ENCODE measurements around the gene PRUNE2.

The PRUNE2 gene

DNA sequence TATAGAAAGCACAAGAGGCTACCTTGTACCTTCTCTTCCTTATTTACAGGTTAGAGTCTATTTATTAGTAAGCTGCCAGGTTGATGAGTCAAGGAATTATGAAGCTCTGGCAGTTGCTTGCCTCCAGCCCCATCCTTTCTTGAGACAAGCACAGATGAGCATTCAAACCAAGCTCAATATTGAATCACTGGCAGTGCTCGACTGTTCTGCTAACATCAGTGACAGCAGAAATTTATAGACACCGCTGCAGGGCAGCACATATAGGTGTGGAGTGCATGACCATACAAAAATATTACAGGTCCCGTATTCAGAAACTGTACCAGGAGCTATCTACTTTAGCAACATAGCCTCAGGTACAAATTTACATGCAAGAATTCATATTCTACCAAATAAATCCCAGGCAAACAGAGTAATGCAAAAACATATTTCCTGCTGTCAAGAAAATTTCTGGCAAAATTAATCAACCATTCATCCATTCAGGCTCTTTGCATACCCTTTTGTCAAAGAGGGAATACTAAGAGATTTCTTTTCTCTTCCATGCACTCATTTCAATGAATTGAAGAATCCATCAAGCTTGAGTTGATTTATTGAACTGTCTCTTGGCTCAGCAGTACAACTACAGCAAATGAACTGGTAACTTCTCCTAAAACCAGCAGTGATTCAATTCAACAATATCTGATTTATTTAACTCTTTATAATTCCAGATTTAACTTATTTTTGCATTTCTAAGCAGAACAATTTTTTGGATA, 168.6 kb downstream of the PRUNE2 start:
- no peak overlapping the region for H3K4me3 ChIP-seq (ENCODE audit: low read depth, low read length)
- TF ChIP-seq, protein P1, sequence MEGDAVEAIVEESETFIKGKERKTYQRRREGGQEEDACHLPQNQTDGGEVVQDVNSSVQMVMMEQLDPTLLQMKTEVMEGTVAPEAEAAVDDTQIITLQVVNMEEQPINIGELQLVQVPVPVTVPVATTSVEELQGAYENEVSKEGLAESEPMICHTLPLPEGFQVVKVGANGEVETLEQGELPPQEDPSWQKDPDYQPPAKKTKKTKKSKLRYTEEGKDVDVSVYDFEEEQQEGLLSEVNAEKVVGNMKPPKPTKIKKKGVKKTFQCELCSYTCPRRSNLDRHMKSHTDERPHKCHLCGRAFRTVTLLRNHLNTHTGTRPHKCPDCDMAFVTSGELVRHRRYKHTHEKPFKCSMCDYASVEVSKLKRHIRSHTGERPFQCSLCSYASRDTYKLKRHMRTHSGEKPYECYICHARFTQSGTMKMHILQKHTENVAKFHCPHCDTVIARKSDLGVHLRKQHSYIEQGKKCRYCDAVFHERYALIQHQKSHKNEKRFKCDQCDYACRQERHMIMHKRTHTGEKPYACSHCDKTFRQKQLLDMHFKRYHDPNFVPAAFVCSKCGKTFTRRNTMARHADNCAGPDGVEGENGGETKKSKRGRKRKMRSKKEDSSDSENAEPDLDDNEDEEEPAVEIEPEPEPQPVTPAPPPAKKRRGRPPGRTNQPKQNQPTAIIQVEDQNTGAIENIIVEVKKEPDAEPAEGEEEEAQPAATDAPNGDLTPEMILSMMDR (IDR thresholded peaks at IDR 0.05; ENCODE audit: low read depth, low read length), result no peak

DNA sequence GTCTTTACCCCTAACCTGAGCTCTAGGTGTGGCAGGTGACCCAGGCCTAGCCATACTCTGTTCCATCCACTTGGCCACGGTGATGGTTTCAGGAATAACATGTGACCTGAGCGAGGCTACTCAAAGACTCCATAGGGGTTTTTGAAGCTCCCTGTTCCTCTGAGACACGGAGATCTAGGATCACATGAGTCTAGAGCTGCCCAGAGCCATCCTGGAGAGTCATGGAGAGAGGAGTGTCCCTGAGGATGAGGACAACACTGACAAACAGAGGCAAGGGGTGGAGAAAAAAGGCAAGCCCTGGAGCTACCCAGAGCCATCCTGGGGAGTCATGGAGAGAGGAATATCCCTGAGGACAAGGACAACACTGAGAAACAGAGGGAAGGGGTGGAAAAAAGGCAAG, 171.2 kb downstream of the PRUNE2 start:
- TF ChIP-seq, protein P1 (IDR thresholded peaks at IDR 0.05; ENCODE audit: low read depth, low read length), result no peak
- H3K4me3 ChIP-seq (ENCODE audit: low read depth, low read length), result no peak overlapping the region

DNA sequence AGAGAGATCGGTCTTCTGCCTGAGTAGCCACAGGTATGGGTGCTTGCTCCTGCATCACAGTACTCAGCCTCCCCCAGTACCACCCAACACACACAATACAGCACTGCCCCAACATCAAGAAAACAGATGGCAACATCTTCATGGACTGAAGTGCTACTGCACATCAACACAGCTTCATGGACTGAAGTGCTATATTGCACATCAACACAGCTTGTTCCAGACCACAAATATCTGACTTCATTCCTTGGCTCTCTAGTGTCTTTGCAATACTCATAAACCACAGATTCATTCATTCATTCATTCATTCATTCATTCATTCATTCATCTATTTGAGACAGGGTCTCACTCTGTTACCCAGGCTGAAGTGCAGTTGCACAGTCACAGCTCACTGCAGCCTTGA, 172.8 kb downstream of the PRUNE2 start:
- H3K4me3 ChIP-seq (ENCODE audit: low read depth, low read length), result no peak overlapping the region
- TF ChIP-seq, protein P1 (IDR thresholded peaks at IDR 0.05; ENCODE audit: low read depth, low read length), result no peak

DNA sequence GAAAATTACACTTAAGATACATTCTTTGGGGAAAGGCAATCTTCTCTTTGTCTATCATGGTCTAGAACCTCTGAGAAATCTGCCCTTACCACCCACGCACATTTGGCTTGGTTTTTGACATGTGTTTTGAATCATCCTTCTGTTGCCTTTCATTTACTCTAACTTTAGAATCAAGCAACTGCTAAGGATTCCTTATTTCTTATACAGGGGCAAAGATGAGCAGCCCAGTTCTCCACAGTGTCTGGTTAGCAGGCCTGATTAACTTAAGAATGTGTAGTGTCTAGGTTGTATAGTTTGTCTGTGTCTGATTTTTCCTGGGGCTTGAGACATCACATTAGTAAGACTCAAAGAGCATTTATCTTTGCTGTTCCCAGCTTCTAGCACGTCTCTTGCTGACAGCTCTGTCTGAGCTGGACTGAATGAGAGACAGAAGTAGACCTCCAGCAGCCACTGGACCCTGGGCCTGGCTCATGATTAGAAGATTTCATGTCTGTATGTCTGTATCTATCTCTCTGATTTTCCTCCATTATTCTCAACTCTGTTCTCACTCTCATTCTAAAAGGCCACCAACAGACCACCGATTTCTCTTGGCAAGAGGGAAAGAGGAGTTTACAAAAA, 173.5 kb downstream of the PRUNE2 start:
- TF ChIP-seq, protein P1 (IDR thresholded peaks at IDR 0.05; ENCODE audit: low read depth, low read length), result no peak

DNA sequence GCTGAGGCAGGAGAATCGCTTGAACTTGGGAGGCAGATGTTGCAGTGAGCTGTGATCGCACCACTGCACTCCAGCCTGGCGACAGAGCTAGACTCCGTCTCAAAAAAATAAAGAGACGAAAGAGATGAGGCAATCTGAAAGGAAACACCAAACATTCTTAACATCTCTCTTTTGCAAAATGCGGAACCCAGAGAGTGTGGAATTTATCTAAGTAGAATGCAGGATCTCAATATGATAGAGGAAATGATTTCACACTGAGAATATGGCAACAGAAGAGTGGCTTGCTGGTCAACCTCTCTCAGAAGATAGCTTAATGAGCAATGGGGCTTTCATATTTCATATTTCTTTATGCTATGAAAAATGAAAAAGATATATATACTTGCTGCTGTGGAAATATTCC, 175.1 kb downstream of the PRUNE2 start:
- no peak overlapping the region for H3K4me3 ChIP-seq (ENCODE audit: low read depth, low read length)
- TF ChIP-seq, protein P1 (IDR thresholded peaks at IDR 0.05; ENCODE audit: low read depth, low read length), result no peak

More for the DNA sequence above, 173.5 kb downstream of the PRUNE2 start:
- H3K4me3 ChIP-seq (ENCODE audit: low read depth, low read length), result no peak overlapping the region

DNA sequence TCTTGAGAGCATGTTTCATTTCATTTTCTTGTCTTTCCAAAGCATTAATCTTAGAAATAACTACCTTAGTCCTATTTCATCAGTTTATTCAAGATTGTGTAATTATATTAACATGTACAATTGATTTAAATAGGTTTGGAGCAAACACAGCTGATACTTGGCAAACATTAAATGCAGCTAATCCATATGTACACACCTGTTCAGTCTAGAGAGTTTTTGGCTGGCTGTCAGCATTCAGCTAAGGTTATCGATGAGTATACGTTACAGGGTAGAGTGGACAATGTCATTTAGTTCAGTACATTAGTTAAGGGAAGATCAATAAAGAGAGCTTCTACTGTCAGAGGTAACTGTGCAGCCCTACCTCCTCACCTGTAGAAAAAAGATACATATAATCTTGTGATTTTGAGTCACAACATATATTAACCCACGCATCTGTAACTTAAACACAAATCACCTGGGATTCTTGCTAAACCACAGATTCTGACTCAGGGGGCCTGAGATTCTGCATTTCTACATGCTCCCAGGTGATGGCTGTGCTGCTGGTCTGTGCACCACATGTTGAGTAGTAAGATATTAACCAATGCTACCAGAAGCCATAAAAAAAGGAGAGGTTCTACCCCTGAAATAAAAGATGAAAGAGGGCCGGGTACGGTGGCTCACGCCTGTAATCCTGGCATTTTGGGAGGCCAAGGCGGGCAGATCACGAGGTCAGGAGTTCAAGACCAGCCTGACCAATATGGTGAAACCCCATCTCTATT, 175.8 kb downstream of the PRUNE2 start:
- TF ChIP-seq, protein P1 (IDR thresholded peaks at IDR 0.05; ENCODE audit: low read depth, low read length), result no peak
- H3K4me3 ChIP-seq (ENCODE audit: low read depth, low read length), result no peak overlapping the region

DNA sequence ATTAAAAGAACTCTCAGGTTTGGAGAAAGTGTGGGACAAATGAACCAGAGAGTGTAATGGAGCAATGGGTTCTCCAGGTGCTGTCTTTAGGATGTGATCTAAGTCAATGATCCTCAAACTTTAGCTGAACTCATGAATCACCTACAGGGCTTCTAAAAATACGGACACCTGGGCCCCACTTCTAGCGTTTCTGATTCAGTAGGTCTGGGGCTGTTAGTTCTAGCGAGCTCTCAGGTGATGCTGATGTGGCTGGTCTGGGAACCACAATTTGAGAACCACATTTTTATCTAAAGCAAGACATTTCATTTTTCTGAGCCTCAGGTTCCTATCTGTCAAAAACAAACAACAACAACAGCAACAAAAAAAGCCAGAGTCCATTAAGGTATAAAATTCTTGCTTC, 176.8 kb downstream of the PRUNE2 start:
- no peak overlapping the region for H3K4me3 ChIP-seq (ENCODE audit: low read depth, low read length)
- TF ChIP-seq, protein P1 (IDR thresholded peaks at IDR 0.05; ENCODE audit: low read depth, low read length), result no peak

Data from WI38 (cell line).